GM21825 (cell line): ENCODE measurements around the gene ENPP5.
"Not testable (repeated sequence)": the region's sequence is repeated elsewhere in the genome, so short reads cannot be mapped to it uniquely, and the experiment has no call there.

Experiments used
- ATAC-seq: cut with Tn5 transposase; IDR thresholded peaks from one replicate; pipeline ENCODE4 v1.9.1; 2021; ENCODE audit warnings: mild to moderate bottlenecking, moderate library complexity; ENCODE audit not compliant: unreplicated experiment

The ENPP5 gene

DNA sequence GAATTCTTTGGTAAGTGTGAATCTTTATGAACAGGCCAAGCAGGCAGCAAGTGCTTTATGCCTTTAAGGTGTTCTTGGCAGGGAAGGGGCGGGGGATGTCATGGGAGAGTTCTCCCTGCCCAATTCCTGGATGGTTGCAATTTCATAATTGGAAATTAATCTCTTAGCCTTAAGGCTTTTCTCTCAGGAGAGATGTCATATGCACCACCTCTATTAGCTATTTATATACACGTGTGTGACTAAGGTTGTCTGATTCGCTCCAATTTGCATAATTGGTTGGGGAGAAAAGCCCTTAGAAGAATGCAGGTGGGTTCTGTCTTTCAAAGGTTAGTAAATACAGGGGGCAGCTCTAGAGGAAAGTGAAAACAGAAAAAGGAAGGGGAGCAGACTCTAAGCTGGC is 5.2 kb upstream of the ENPP5 start:
- ATAC-seq: peak; percentile 42

DNA sequence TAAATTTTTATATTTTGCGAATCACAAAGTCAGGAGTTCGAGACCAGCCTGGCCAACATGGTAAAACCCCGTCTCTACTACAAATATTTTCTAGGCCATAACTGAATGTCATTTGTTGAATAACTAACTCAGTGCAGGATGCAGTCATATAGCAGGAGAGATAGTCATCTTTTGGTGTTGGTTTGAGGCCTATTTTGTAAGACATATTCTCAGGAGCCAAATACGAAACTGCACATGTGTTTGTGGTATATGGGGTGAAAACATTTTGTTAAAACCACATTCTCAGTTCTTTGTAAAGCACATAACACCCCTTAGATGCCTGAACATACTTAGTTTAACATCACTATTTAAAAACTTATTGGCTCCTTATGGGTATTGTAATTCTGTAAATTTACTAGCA is 4.7 kb upstream of the ENPP5 start:
- ATAC-seq: peak; percentile 66

DNA sequence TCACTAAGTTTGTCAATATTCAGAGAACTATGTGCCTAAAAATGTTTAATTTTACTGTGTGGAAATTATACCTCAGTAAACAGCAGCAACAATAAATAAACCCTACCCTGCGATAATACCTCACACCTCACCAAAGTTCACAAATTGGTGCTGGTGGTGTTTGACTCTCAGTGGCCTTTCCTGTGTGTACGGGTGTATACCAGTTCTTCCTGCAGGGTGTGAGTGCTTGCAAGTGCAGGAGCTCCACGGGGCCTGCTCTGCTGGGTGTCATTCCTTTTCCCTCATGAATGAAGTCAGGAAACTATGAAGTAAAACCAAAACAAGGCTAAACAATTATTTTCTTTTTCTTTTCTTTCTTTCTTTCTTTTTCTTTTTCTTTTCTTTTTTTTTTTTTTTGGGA is 4.1 kb upstream of the ENPP5 start:
- ATAC-seq: no peak

DNA sequence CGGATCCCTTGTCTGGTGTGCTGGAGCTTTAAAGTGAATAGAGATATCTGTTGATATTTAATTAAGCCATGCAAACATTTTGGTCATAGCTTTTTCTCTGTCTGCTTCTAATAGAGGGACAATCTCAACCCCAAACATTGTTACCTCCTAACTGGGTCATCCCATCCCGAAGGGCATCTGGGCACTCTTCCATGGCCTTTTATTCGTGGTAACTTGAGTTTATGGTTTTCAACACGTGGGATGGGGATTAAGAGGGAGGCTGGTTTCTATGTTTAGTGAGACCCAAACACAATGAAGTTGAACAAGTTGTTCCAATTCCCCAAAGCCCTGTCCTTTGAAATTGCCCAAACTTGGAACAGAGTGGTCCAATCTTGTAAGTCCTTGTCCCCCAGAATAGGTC is 1.4 kb upstream of the ENPP5 start:
- ATAC-seq: no peak

DNA sequence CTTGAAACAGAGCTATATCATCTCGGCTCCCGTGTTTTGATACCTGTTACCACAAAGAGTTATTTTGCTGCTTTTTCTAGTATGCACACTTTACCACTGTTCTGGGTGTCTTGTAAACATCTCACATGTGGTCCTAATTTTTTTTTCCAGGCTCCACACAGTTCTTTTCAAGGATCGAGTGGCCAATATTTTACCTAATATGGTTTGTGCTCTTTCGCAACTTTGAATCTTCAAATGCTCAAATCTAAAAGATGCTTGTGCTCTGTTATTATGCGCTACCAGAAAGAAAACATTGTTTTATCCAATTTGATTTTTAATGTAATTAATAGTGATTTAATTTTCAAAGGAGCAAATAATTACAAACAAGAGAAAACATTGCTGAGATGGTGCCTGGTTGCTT is 10.7 kb downstream of the ENPP5 start:
- no peak for ATAC-seq

DNA sequence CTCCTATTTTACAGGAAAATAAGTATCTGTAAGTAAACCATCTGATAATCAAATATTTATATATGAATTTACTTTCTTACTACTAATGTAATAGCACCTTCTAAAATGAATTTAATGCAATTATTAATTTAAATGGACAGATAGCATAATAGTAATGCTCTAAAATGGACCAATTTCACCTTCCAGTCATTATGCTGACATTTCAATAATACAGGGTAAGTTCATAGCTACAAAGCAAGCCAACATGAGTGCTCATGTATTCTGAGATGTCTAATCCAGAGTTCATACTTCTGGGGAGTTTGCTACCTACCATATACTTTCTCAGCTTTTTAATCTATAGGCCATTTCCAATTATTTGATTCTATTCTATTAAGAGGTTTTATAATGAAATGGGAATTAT is 11.6 kb downstream of the ENPP5 start:
- ATAC-seq: no peak

DNA sequence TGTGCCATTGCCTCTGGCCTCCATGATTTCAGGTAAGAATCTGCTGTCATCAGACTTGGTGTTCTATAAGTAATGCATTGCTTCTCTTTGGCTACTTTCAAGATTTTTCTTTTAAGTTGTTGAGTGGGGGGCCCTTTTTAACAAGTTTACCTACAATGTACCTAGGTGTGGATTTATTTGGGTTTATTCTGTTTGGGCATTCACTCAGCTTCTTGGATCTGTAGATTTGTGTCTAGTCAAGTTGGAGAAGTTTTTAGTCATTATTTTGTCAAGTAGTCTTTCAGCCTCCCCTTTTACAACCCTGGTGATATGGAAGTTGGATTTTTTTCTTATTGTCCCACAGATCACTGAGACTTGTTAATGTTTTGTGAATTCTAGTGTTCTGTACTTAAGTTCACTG is 14.1 kb downstream of the ENPP5 start:
- ATAC-seq: no peak

DNA sequence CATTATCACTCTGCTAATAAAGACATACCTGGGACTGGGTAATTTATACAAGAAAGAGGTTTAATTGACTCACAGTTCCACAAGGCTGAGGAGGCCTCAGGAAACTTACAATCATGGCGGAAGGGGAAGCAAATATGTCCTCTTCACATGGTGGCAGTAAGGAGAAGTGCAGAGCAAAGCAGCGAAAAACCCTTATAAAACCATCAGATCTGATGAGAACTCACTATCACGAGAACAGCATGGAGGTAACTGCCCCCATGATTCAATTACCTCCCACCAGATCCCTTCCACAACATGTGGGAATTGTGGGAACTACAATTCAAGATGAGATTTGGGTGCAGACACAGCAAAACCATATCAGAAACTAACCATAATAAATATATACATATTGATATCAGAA is 21.7 kb downstream of the ENPP5 start:
- not testable (repeated sequence) for ATAC-seq

DNA sequence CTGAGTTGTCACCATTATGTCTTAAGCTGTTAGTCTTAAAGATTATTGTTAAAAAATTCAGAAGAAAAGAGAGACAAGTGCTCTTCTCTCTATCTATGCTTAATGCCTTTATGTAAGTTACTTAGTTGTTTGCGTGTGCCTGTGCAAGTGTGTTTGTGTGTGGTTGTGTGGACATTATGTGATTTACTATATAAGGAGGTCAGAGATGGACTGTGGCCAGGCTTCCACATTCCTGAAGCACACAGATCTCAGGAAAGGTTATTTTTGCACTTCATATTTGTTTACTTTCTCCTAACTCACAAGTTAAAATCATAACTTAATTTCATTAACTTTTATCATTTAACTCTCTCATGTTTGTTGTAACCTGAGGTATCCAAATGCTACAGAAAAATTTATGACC is 26.5 kb downstream of the ENPP5 start:
- no peak for ATAC-seq

DNA sequence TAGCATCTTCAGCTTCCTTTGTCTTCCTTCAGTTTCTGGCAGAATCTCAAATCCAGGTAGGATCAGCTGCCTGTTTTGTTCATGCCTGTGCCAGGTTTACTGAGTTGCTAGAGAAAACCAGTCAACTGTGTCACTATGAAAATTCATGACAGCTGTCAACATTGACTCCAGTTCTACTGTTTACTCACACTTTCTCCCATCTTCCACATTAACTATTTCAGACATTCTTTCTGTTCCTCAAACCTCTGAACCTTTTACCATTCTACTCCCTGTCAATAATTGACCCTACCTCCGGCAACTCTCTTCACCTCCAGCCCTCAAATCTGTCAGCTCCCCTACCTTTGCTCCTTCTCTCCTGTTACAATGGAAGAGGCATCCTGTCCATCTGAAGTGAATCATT is 32.5 kb downstream of the ENPP5 start:
- ATAC-seq: peak; percentile 75

DNA sequence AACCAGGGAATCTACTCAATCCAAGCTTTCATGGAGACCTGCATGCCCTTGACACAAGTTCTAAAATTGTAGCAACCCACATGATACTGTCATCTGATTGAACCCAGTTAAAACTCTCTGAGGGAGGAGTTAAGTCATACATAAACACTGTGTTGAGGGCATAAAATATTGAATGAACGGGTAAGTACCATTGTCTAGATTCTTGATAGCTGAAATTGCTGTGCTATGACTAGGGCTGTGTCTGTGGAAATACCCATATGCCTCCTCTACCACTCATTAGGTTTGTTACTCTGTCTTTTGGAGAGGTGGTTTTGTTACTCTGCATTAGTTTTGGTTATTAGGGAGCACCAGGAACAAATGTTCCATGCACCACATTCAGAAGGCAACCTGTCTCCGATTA is 33.4 kb downstream of the ENPP5 start:
- ATAC-seq: peak; percentile 36

DNA sequence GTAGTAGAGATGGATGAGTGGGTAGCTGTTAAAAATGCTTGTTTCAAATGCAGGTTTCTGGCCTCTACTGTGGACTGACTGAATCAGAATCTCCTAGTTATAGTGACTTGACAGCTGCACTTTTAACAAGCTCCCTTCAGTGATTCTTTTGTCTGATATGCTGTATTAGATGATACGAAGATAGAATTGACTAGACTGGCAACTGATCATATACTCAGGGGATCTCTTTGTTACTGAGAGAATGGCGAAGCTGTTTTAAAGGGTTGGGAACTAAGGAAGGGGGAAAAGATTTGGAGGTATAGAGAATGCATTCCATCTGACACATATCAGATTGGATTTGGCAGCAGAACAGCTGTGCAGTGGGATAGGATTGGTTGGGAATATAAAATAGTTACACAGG is 33.9 kb downstream of the ENPP5 start:
- no peak for ATAC-seq

DNA sequence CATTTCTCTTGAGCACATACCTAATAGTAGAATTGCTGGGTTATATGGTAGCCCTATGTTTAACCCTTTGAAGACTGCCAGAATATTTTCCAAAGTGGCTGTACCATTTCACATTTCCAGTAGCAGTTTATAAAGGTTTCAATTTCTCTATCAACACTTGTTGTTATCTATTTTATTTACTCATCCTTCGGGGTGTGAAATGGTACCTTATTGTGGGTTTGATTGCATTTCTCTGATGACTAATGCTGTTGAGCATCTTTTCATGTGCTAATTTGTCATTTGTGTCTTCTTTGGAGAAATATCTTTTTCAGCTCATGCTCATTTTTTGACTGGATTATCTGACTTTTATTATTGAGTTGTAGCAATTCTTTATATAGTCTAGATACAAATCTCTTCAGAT is 35.6 kb downstream of the ENPP5 start:
- no peak for ATAC-seq

DNA sequence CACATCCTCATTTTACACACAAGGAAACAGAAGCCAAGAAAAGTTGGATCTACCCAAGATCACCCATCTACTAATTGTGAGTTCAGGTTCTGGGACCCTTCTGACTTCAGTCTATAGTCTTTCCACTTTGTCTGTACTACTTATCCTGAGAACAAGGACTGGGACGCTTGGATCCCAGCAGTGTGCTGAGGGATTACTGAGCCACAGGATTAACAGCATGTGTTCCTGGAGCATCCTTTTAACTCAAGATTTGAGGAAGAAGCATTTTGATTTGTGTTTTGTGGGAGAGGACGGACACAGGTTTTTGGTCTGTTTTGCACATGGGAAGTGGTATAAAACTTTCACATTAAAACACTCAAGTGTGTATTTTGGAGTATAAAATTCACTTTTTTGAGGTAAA is 36.6 kb downstream of the ENPP5 start:
- no peak for ATAC-seq

DNA sequence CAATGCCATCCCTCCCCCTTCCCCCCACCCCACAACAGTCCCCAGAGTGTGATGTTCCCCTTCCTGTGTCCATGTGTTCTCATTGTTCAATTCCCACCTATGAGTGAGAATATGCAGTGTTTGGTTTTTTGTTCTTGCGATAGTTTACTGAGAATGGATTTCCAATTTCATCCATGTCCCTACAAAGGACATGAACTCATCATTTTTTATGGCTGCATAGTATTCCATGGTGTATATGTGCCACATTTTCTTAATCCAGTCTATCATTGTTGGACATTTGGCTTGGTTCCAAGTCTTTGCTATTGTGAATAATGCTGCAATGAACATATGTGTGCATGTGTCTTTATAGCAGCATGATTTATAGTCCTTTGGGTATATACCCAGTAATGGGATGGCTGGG is 39.5 kb downstream of the ENPP5 start:
- ATAC-seq: not testable (repeated sequence)

DNA sequence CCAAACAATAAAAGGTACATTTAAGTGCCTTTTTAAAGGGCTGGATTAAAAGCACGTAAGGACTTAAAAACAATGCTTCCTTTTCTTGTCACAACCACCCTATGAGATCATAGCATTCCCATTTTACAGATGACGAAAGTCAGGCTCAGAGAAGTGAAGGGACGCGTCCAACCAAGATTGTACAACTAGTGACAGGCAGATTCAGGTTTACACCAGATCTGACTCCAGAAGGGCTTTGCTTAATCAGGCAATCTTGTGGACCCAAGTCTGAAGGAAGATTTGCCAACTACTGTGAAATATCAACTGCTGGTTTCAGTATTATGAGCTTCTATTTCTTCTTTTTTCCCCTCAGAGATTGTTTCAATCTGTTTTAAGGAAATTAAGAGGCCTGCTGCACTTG is 40.1 kb downstream of the ENPP5 start:
- no peak for ATAC-seq

DNA sequence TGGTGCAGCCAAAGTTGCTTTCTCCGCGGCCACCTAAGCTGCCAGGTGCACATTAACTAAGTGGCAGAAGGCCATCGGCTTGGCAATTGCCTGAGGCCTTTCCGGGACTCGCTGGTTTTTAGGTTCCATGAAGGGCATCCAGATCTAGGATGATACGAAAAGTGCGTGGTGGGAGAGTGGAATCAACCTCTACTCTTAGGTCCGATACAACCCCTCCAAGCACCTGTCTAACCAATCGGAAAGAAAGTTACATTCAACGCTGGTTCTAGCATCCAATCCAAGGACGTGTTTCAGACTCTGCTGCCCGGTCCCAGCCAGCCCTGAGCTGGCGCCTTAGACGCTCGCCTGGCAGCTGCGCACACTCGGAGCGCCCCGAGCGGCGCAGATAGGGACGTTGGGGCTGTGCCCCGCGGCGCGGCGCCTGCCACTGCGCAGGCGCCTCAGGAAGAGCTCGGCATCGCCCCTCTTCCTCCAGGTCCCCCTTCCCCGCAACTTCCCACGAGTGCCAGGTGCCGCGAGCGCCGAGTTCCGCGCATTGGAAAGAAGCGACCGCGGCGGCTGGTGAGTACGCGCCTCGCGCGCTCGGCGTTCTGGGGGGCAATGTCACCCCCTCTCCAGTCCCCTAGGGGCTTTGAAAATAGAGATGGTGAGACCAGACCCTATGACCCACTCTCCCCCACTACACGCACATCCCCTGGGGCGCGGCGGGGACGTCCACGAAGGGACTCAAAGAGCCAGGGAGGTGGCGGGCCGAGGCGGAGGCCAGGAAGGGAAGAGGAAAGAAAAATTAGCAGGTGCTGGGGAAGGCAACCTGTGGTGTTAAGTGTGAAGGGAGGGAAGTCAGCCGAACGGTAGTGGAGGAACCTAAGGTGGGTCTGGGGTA is 40.9 kb downstream of the ENPP5 start, which contains the start of gene ENPP4:
TSS of gene ENPP4 (plus strand) at position 361 of the 883 bp plus-strand sequence. CDS start 9,595 bp downstream, outside the sequence.
- peak; percentile 96 for ATAC-seq

DNA sequence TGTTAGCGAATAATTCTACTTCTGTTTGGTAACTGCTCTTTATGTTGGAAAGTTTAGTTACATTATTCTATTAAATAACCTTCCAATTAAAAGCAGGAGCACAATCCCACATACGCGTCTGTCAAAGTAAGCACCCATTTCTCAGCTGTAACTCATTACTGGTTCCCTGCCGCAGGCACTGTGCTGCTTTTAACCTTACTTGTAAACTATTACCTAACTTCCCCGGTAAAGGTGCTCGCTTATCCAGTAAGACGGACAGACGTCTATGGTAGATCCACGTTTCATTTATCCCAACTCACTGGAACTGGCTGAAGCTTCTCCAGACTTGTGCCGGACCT is 41.5 kb downstream of the ENPP5 start:
- peak; percentile 3 for ATAC-seq

DNA sequence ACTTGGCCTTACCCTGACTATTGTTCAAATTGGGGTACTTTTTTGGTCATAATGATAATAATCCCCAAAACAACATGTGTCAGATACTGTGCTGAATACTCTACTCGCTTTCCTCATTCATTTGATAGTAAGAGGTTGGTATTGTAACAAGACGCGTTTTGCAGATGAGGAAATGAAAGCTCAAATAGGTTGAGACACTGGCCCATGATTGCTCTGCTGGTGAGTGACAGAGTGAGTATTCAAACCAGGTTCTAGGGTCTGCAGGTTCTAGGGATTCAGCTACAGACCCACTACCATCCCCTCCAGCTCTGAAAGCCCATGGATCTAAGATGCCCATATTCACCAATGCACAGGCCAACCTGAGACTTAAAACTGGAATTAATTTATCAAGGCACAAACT is 42.3 kb downstream of the ENPP5 start:
- peak; percentile 33 for ATAC-seq

DNA sequence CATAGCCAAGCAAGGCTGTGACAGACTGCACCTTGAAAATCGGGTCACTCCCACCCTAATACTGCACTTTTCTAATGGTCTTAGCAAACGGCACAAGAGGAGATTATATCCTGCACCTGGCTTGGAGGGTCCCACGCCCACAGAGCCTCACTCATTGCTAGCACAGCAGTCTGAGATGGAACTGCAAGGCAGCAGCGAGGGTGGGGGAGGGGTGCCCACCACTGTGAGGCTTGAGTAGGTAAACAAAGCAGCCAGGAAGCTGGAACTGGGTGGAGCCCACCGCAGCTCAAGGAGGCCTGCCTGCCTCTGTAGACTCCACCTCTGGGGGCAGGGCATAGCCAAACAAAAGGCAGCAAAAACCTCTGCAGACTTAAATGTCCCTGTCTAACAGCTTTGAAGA is 51.1 kb downstream of the ENPP5 start:
- ATAC-seq: not testable (repeated sequence)

DNA sequence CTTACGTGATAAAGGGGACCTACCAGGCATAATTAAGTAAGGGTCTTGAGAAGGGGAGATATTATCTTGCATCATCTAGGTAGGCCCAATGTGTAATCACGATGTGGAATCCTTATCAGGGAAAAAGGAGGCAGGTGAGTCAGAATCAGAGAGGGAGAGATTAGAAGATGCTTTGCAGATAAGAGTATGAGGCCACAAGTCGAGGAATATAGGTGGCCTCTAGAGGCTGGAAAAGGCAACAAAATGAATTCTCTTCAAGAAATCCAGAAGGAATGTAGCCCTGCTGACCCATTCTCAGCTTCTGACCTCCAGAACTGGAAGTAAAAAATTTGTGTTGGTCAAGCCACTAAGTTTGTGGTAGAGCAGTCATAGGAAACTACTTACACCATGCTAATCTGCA is 51.9 kb downstream of the ENPP5 start:
- no peak for ATAC-seq

DNA sequence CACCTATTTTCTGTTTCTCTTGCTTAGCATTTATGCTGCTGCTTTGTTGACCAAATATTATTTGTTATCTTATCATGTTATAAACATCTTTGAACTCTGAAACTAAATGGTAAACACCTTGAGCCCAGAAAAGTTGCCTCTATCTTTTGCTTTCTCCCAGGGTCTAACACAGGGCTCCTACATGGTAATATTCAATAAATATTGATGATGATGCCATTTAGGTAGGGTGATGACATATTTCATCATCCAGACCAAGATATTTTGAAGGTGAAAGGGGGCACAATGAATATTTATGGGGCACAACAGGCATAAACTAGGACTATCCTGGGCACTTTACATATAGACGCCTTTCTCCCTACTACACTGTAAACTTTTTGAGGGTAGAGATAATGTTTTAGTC is 52.6 kb downstream of the ENPP5 start:
- no peak for ATAC-seq

DNA sequence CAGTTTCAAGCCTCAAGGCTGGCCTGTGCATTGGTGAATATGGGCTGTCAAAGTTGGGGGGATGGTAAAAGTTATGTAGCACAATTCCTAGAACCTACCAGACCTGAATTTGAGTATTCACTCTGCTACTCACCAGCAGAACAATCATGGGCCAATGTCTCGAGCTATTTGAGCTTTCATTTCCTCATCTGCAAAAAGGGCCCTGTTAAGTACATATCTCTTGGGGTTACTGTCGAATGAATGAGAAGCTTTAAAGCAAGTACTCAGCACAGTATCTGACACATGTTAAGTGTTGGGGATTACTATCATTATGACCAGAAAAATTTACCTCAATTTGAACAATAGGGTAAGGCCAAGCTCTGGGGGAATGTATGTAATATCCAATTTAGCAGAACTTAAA is 54.5 kb downstream of the ENPP5 start:
- no peak for ATAC-seq
